Vagina (tissue), 2 donors: Measurements from ENCODE around the gene UTRN. TPM values are rescaled to one million over a fixed set of nuclear protein-coding genes. Genes with fewer than 3 reads are reported as not detected.
A peak's percentile ranks its signal among the peaks of the same experiment; 100 is the strongest.

Experiments
- DNase-seq, 2 donors: peaks; one replicate each; pipeline ENCODE4 v3.0.0-alpha.2; 2017; ENCODE audit errors: extremely low spot score in 2 of 2
- H3K27ac ChIP-seq: fragments of 200-600 bp; sonication (generic); one replicate; pipeline ENCODE4 v1.5.1; 2019
- H3K27me3 ChIP-seq: fragments of 200-600 bp; sonication (generic); one replicate; pipeline ENCODE4 v1.5.1; 2019
- H3K36me3 ChIP-seq, 2 donors: fragments of 200-600 bp; sonication (generic); one replicate each; pipeline ENCODE4 v1.5.1; 2017 to 2019
- H3K4me1 ChIP-seq: fragments of 200-600 bp; sonication (generic); one replicate; pipeline ENCODE4 v1.5.1; 2019
- H3K4me3 ChIP-seq, 2 donors: fragments of 200-600 bp; sonication (generic); 1 replicate in 1 of 2; 2 replicates in 1 of 2; pipeline ENCODE4 v1.5.1; 2016 to 2019
- H3K9me3 ChIP-seq: fragments of 200-600 bp; sonication (generic); one replicate; pipeline ENCODE4 v1.5.1; 2019
- POLR2A ChIP-seq, 2 donors: fragments of 450-650 bp; IDR thresholded peaks; one replicate each; pipeline ENCODE4 v1.6.1; 2017; ENCODE audit warnings: antibody characterized with exemption in 2 of 2, mild to moderate bottlenecking in 2 of 2, moderate library complexity in 2 of 2
- POLR2AphosphoS5 ChIP-seq, 2 donors: sonication (generic); formaldehyde crosslinking; IDR thresholded peaks; one replicate each; pipeline ENCODE4 v1.9.0; 2017; ENCODE audit warnings: antibody characterized with exemption in 2 of 2, mild to moderate bottlenecking in 2 of 2, low read depth in 1 of 2; ENCODE audit not compliant: insufficient read depth in 1 of 2
- intact Hi-C: fragments of 100-400 bp; cut with DNase I; formaldehyde crosslinking; loops from one replicate; pipeline ENCODE4 v1.15.1; 2023
- total RNA-seq: library from RNA; depleted of rRNA; stranded (reverse); fragments of >200 nt; gene quantifications from one replicate; pipeline ENCODE4 v1.2.3, GENCODE V29; 2016
- TF ChIP-seq, protein P1 (sequence below), 3 experiments: fragments of 450-650 bp in 2 of 3; fragments of 200-600 bp in 1 of 3; sonication (generic) in 1 of 3; IDR thresholded peaks; one replicate each; pipeline ENCODE4 v1.5.1; 2017 to 2019; ENCODE audit warnings: antibody characterized with exemption in 3 of 3, mild to moderate bottlenecking in 2 of 3, moderate library complexity in 2 of 3

UTRN gene
- total RNA-seq, 1 donor from 2014 or later: 160 TPM

DNA sequence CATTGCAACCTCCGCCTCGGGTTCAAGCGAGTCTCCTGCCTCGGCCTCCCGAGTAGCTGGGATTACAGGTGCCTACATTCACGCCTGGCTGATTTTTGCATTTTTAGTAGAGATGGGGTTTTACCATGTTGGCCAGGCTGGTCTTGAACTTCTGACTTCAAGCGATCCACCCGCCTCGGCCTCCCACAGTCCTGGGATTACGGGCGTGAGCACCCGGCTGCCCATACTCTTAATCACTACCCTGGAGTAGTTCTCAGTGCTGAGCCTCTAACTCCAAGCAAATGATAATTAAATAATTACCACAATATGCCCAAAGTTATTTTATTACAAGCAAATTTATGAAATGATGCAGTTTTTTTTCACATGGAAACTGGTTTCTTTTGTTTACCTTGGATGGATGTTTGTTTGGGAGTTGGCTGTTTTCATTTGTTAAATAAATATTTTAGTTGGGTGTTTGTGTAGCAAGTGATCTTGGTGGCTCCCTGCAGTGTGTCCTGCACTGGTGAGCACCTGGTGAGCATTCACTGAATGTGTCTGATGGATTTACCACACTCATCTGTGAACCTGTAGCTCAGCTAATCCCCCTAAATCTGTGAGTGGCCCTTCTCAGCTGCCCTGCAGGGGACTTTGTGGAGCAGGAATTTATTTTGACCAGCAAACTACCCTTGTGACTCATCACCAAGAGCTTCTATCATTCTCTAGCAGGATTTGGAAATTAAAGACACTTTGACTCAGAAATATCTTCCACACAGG, 36.9 kb downstream of the UTRN start:
- H3K9me3 ChIP-seq: no peaks in the 10 kb centered on the region
- intact Hi-C loops: no loop called here
- TF ChIP-seq POLR2AphosphoS5 (IDR thresholded peaks at IDR 0.05; ENCODE audit: insufficient read depth in 1 of 2, low read depth in 1 of 2) (no peak), POLR2A (IDR thresholded peaks at IDR 0.05) (no peak)
- TF ChIP-seq, protein P1, sequence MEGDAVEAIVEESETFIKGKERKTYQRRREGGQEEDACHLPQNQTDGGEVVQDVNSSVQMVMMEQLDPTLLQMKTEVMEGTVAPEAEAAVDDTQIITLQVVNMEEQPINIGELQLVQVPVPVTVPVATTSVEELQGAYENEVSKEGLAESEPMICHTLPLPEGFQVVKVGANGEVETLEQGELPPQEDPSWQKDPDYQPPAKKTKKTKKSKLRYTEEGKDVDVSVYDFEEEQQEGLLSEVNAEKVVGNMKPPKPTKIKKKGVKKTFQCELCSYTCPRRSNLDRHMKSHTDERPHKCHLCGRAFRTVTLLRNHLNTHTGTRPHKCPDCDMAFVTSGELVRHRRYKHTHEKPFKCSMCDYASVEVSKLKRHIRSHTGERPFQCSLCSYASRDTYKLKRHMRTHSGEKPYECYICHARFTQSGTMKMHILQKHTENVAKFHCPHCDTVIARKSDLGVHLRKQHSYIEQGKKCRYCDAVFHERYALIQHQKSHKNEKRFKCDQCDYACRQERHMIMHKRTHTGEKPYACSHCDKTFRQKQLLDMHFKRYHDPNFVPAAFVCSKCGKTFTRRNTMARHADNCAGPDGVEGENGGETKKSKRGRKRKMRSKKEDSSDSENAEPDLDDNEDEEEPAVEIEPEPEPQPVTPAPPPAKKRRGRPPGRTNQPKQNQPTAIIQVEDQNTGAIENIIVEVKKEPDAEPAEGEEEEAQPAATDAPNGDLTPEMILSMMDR (IDR thresholded peaks at IDR 0.05): no peak
- H3K27ac ChIP-seq: no peak overlapping the region
- no peak overlapping the region for H3K4me3 ChIP-seq
- DNase-seq: no peak
- peaks cover 18% of the 10 kb centered on the region for H3K4me1 ChIP-seq
- H3K36me3 ChIP-seq: no peaks in the 10 kb centered on the region
- no peaks in the 10 kb centered on the region for H3K27me3 ChIP-seq

- H3K4me1 ChIP-seq: peaks cover 40% of the 10 kb centered on the region
Measured at GRCh38 chr6:144325232-144325631, 40.1 kb downstream of the UTRN start.

DNA sequence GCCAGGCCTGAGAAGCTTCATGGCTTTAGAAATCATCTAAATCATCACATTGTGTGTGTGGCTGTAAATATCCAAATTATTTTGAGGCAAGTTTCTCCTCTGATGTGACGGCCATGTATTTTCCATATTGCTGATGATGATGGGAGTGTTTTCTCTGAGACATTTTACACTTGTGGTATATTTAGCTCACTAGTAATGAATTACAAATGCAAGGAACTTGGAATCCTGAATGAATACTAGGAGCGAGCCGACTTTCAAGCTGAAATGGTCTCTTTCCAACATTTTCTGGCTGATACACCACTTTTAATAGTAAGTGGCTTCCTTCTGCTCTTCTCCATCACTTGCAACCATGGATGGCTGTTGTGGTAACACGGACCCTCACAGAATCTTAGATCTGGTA, 41.3 kb downstream of the UTRN start:
- DNase-seq: no peak
- no peaks in the 10 kb centered on the region for H3K27me3 ChIP-seq
- H3K36me3 ChIP-seq: no peaks in the 10 kb centered on the region
- H3K27ac ChIP-seq: peak overlapping the region; percentile 69
- TF ChIP-seq POLR2AphosphoS5 (IDR thresholded peaks at IDR 0.05; ENCODE audit: insufficient read depth in 1 of 2, low read depth in 1 of 2): no peak
- TF ChIP-seq, protein P1 (IDR thresholded peaks at IDR 0.05): no peak
- no peak for TF ChIP-seq POLR2A (IDR thresholded peaks at IDR 0.05)
- no peak overlapping the region for H3K4me3 ChIP-seq
- H3K9me3 ChIP-seq: no peaks in the 10 kb centered on the region
- intact Hi-C loops: loop anchor here (2.0 kb wide), 1 partner anchor 40 kb away; no protein-coding TSS in a partner anchor
- peaks cover 41% of the 10 kb centered on the region for H3K4me1 ChIP-seq

More at GRCh38 chr6:144325232-144325631, 40.1 kb downstream of the UTRN start:
- TF ChIP-seq, protein P1 (IDR thresholded peaks at IDR 0.05): no peak
- TF ChIP-seq POLR2A (IDR thresholded peaks at IDR 0.05) (no peak), POLR2AphosphoS5 (IDR thresholded peaks at IDR 0.05; ENCODE audit: insufficient read depth in 1 of 2, low read depth in 1 of 2) (no peak)
- Histone ChIP-seq H3K27ac (no peak overlapping the region), H3K27me3 (no peaks in the 10 kb centered on the region), H3K4me3 (no peak overlapping the region), H3K36me3 (no peaks in the 10 kb centered on the region), H3K9me3 (no peaks in the 10 kb centered on the region)
- no peak for DNase-seq
- intact Hi-C loops: no loop called here

GRCh38 chr6:144327081-144327480, 41.9 kb downstream of the UTRN start:
- H3K9me3 ChIP-seq: no peaks in the 10 kb centered on the region
- H3K27me3 ChIP-seq: no peaks in the 10 kb centered on the region
- H3K36me3 ChIP-seq: no peaks in the 10 kb centered on the region
- H3K4me1 ChIP-seq: peaks cover 46% of the 10 kb centered on the region
- peak overlapping the region; percentile 69 for H3K27ac ChIP-seq
- no peak for DNase-seq
- H3K4me3 ChIP-seq: peak overlapping the region in 1 of 2 donors; percentile 24
- TF ChIP-seq POLR2AphosphoS5 (IDR thresholded peaks at IDR 0.05; ENCODE audit: insufficient read depth in 1 of 2, low read depth in 1 of 2): peak in 1 of 2 donors; percentile 48
- TF ChIP-seq, protein P1 (IDR thresholded peaks at IDR 0.05): no peak
- intact Hi-C loops: loop anchor here (2.0 kb wide), 1 partner anchor 40 kb away; no protein-coding TSS in a partner anchor
